ENCODE data around the gene CARS1. TPM values are rescaled to one million over a fixed set of nuclear protein-coding genes. Genes with fewer than 3 reads are reported as not detected.

CARS1 gene
- total and polyA plus RNA-seq, 4 donors: 18.8 to 41.4 (median 38.3) TPM

DNA sequence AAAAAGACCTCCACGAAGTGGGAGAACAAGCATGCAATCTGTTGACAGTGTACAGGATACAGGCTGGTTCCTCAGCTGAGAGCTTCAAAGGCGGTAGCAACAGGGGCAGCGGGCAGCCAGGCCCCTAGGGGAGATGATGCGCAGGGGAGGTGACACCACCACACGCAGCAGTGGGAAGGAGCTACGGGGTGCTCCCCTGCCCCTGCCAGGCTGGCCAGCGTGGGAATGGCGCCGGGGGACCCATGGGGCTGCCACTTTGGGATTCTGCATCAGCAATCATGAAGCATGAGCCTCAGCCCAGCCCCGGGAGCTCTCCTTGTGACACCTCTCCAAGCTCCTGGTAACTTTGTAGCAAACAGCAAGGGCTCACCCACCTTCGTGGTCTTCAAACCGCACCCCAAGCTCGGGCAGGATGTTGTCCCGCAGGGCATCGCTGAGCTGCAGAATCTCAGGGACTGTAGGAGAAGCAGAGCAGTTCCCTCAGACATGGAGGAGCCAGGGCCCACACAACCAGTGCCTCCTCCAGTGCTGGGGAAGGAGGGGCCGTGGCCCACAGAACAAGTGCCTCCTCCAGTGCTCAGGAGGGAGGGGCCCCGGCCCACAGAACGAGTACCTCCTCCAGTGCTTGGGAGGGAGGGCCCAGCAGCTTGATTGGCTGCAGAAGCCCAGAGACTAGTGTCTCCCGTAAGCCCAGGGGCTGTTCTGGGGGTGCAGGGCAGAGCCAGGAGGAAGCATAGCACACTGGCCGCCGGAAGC lies 50.5 kb downstream of the CARS1 start:
- ATAC-seq (ENCODE audit: low FRiP score): no peak
- Histone ChIP-seq H3K9me3 (ENCODE audit: control insufficient read depth, low read length) (no peaks in the 10 kb centered on the region), H3K36me3 (ENCODE audit: control insufficient read depth in 1 of 2, insufficient read depth in 2 of 2, low read length in 1 of 2) (peaks cover 1 to 8% of the 10 kb centered on the region in 2 donors), H3K4me3 (ENCODE audit: low read length in 2 of 2) (no peak overlapping the region), H3K27me3 (ENCODE audit: control insufficient read depth in 1 of 2, insufficient read depth in 2 of 2, low read length in 1 of 2) (no peaks in the 10 kb centered on the region), H3K27ac (ENCODE audit: low read depth in 1 of 2, low read length in 2 of 2) (no peak overlapping the region), H3K4me1 (ENCODE audit: control insufficient read depth in 1 of 2, insufficient read depth in 2 of 2, low read length in 2 of 2) (no peaks in the 10 kb centered on the region)
- DNase-seq: peak in 1 of 2 donors; percentile 73
- 84 to 85% methylated on average over 20 to 21 of the region's 21 CpGs for WGBS, 2 donors
- intact Hi-C loops (cut with DNase I): no loop called here

DNA sequence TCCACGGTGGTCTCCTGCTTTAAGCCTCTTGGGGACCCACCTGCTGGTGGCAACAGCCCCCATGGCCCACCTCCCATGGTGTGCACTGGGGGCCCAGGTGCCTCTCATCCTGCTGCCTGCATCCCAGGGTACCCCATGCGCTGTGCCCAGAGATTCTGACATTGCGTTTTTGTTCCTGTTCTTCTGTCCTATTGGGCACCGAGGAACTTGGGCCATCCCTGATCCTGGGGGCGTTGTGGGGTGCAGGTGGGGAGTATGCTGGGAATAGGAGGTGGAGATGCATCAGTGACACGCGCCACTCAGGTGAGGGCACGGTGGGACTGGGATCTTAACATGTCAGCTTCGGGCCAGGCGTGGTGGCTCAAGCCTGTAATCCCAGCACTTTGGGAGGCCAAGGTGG lies 52.7 kb downstream of the CARS1 start:
- Histone ChIP-seq H3K9me3 (ENCODE audit: control insufficient read depth, low read length) (no peaks in the 10 kb centered on the region), H3K4me3 (ENCODE audit: low read length in 2 of 2) (no peak overlapping the region), H3K36me3 (ENCODE audit: control insufficient read depth in 1 of 2, insufficient read depth in 2 of 2, low read length in 1 of 2) (peaks cover 0 to 5% of the 10 kb centered on the region in 2 donors), H3K27ac (ENCODE audit: low read depth in 1 of 2, low read length in 2 of 2) (no peak overlapping the region), H3K27me3 (ENCODE audit: control insufficient read depth in 1 of 2, insufficient read depth in 2 of 2, low read length in 1 of 2) (no peaks in the 10 kb centered on the region), H3K4me1 (ENCODE audit: control insufficient read depth in 1 of 2, insufficient read depth in 2 of 2, low read length in 2 of 2) (no peaks in the 10 kb centered on the region)
- 94 to 96% methylated on average over 10 of the region's 10 CpGs for WGBS, 2 donors
- intact Hi-C loops (cut with DNase I): no loop called here
- ATAC-seq (ENCODE audit: low FRiP score) (no peak), DNase-seq (no peak)

DNA sequence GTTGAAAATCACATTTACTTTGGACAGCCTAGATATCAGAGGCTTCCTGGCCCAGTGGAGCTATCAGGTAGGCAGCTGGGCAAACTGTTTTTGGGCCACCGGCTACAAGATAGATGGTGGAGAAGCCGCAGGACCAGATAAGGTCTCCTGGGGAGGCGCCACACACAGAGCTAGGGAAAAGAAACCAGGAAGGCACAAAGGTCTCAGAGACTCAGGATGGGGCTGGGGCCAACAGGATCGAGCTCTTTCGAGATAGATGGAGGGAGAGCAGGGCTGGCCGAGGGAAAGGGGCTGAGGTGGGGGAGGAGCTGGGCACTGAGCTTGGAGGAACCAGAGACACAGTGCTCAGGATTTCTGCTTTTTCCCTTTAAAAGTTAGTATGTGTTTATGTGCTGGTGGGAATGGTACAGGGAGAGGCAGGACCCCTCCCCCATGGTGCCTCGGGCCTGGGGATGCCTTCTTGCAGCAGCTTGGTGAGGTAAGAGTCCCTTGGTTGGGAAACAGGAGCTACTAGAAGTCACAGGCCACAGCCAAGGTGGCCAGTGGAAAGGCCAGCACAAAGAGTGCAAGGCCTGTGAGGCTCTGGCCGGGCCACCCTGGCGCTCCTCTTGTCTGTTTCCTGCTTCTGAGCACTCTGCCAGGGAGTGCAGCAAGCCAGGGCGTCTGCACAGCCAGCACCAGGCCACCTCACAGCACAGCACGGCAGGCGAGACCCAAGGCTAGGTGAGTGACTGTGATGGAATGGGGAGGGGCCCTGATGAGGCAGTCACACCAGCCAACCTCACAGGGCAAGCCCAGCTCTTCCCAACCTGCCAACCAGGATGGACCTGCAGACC lies 53.6 kb downstream of the CARS1 start:
- Histone ChIP-seq H3K9me3 (ENCODE audit: control insufficient read depth, low read length) (no peaks in the 10 kb centered on the region), H3K4me3 (ENCODE audit: low read length in 2 of 2) (no peak overlapping the region), H3K27me3 (ENCODE audit: control insufficient read depth in 1 of 2, insufficient read depth in 2 of 2, low read length in 1 of 2) (no peaks in the 10 kb centered on the region), H3K36me3 (ENCODE audit: control insufficient read depth in 1 of 2, insufficient read depth in 2 of 2, low read length in 1 of 2) (peaks cover 0 to 5% of the 10 kb centered on the region in 2 donors), H3K4me1 (ENCODE audit: control insufficient read depth in 1 of 2, insufficient read depth in 2 of 2, low read length in 2 of 2) (no peaks in the 10 kb centered on the region), H3K27ac (ENCODE audit: low read depth in 1 of 2, low read length in 2 of 2) (no peak overlapping the region)
- intact Hi-C loops (cut with DNase I): no loop called here
- DNase-seq (peak in 1 of 2 donors; percentile 51), ATAC-seq (ENCODE audit: low FRiP score) (no peak)
- 91 to 95% methylated on average over 12 of the region's 12 CpGs for WGBS, 2 donors

DNA sequence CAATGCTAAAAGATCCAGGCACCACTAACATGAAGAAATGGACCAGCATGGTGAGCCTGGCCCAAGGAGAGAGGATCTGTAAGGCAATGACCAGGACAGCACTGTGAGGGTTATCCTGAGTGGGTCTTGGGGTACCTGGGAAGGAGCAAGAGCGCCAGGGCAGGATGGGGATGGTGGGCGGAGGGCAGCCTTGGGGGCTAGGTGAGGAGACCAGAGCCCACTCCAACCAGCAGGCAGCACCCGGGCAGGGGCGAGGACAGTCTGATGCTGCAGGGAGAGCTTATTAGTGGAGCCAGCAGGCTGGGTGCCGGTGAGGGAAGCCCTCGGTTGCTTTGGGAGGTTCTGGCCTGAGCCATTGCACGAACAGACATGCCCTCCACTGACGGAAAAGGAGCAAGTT lies 54.4 kb downstream of the CARS1 start:
- no peak for ATAC-seq (ENCODE audit: low FRiP score)
- peak in 1 of 2 donors; percentile 66 for DNase-seq
- Histone ChIP-seq H3K4me3 (ENCODE audit: low read length in 2 of 2) (no peak overlapping the region), H3K27me3 (ENCODE audit: control insufficient read depth in 1 of 2, insufficient read depth in 2 of 2, low read length in 1 of 2) (no peaks in the 10 kb centered on the region), H3K27ac (ENCODE audit: low read depth in 1 of 2, low read length in 2 of 2) (no peak overlapping the region), H3K9me3 (ENCODE audit: control insufficient read depth, low read length) (no peaks in the 10 kb centered on the region), H3K36me3 (ENCODE audit: control insufficient read depth in 1 of 2, insufficient read depth in 2 of 2, low read length in 1 of 2) (peaks cover 0 to 5% of the 10 kb centered on the region in 2 donors), H3K4me1 (ENCODE audit: control insufficient read depth in 1 of 2, insufficient read depth in 2 of 2, low read length in 2 of 2) (no peaks in the 10 kb centered on the region)
- intact Hi-C loops (cut with DNase I): no loop called here
- WGBS, 2 donors: 89 to 95% methylated on average over 8 of the region's 8 CpGs

DNA sequence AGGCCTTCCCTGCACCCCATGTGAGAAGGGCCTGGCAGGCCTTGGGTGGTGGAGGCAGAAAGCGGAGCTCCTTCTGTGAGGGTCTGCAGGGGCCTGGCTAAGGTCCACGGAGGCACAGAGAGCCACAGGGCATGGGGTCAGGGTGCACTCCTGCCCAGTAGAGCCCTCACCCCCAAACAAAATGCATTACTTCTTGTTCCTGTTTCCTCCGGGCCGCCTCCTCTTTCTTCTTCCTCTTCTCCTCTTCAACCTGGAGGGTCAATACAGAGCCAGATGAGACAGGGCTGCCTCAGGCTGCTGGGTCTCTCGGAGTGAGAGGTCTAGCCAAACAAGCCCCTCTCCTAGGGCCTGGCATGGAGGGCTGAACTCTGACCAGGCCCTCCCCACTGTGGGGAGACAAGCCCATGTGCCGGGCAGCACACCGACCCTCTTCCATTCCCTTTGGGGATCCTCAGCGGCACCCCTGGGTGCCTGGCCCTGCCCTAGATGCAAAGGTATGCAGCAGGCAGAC lies 54.8 kb downstream of the CARS1 start:
- no peaks in the 10 kb centered on the region for H3K27me3 ChIP-seq (ENCODE audit: control insufficient read depth in 1 of 2, insufficient read depth in 2 of 2, low read length in 1 of 2)
- DNase-seq (peak in 1 of 2 donors; percentile 53), ATAC-seq (ENCODE audit: low FRiP score) (no peak)
- H3K4me3 ChIP-seq (ENCODE audit: low read length in 2 of 2): no peak overlapping the region
- H3K36me3 ChIP-seq (ENCODE audit: control insufficient read depth in 1 of 2, insufficient read depth in 2 of 2, low read length in 1 of 2): peaks cover 0 to 5% of the 10 kb centered on the region in 2 donors
- intact Hi-C loops (cut with DNase I): no loop called here
- no peaks in the 10 kb centered on the region for H3K9me3 ChIP-seq (ENCODE audit: control insufficient read depth, low read length)
- H3K4me1 ChIP-seq (ENCODE audit: control insufficient read depth in 1 of 2, insufficient read depth in 2 of 2, low read length in 2 of 2): no peaks in the 10 kb centered on the region
- WGBS, 2 donors: 94 to 95% methylated on average over 8 of the region's 8 CpGs
- H3K27ac ChIP-seq (ENCODE audit: low read depth in 1 of 2, low read length in 2 of 2): no peak overlapping the region

DNA sequence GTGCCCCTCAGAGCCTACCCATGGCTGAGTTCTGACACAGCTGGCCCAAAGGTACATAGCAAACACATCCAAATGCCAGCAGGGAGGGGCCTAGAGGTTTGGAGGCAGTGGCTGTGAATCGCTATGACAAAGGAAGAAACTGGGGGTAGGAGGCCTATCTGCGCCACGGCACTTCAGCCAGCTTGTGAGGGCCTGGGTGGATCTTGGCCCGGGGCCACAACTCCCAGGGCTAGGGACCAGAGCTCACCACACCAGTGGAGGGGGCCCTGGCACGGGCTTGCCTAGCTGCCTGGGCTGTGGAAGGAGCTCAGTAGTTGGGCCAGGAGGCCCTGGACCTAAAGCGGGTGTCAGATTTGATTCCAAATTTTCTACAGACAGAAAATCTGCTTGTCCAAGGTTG lies 55.7 kb downstream of the CARS1 start:
- WGBS, 2 donors: 13 to 14% methylated on average over 6 of the region's 6 CpGs
- ATAC-seq (ENCODE audit: low FRiP score): peak; percentile 48
- H3K4me1 ChIP-seq (ENCODE audit: control insufficient read depth in 1 of 2, insufficient read depth in 2 of 2, low read length in 2 of 2): no peaks in the 10 kb centered on the region
- H3K27ac ChIP-seq (ENCODE audit: low read depth in 1 of 2, low read length in 2 of 2): peak overlapping the region in 1 of 2 donors; percentile 70
- H3K36me3 ChIP-seq (ENCODE audit: control insufficient read depth in 1 of 2, insufficient read depth in 2 of 2, low read length in 1 of 2): peaks cover 0 to 3% of the 10 kb centered on the region in 2 donors
- intact Hi-C loops (cut with DNase I): no loop called here
- H3K4me3 ChIP-seq (ENCODE audit: low read length in 2 of 2): no peak overlapping the region
- no peaks in the 10 kb centered on the region for H3K9me3 ChIP-seq (ENCODE audit: control insufficient read depth, low read length)
- DNase-seq: peak; percentile 78 to 85
- no peaks in the 10 kb centered on the region for H3K27me3 ChIP-seq (ENCODE audit: control insufficient read depth in 1 of 2, insufficient read depth in 2 of 2, low read length in 1 of 2)

DNA sequence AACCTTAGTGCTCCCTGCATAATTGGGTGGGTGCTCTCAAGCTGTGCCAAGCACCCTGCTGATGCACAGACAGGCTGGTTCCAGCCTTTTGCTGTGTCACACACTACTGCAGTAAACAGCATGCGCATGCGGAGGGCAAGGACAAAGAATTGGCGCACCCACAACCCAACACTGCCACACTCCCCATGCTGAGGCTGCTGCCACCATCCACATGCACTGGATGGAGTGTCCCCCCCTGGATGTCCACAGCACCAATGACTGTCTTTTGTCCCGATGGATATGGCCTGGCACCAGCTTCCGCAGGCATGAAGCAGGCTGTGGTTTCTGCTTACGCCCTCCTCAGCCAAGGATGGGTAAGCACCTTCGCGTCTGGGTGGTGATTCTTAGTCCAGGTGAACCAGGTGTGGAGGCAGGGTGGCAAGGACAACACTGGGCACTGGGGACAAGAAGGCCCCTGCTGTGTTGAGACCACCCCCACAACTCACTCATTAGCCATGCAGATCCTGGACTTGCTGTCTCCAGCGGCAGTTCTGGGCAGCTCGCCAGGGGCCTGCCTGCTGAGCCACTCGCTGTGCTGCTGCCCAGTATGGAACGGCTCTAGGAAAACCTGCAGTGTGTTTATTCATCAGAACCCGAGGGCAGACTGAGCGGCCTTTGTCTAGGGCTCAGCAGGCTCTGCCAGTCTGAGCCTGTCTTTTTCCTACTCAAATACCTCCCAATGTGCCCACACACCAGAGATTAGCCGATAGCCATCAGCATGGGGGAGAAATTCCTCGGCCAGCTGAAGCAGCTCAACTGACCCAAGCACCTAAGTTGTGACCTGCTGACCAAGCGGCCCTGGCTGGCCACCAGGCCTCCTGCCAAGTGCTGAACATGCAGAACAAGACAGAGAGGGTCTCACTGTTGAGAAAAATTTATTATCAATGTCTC lies 56.9 kb downstream of the CARS1 start:
- intact Hi-C loops (cut with DNase I): no loop called here
- ATAC-seq (ENCODE audit: low FRiP score): peak; percentile 64
- H3K4me1 ChIP-seq (ENCODE audit: control insufficient read depth in 1 of 2, insufficient read depth in 2 of 2, low read length in 2 of 2): no peaks in the 10 kb centered on the region
- no peaks in the 10 kb centered on the region for H3K9me3 ChIP-seq (ENCODE audit: control insufficient read depth, low read length)
- peak; percentile 78 to 89 for DNase-seq
- WGBS, 2 donors: 36 to 40% methylated on average over 17 of the region's 17 CpGs
- no peaks in the 10 kb centered on the region for H3K27me3 ChIP-seq (ENCODE audit: control insufficient read depth in 1 of 2, insufficient read depth in 2 of 2, low read length in 1 of 2)
- H3K4me3 ChIP-seq (ENCODE audit: low read length in 2 of 2): no peak overlapping the region
- H3K36me3 ChIP-seq (ENCODE audit: control insufficient read depth in 1 of 2, insufficient read depth in 2 of 2, low read length in 1 of 2): peaks cover 0 to 2% of the 10 kb centered on the region in 2 donors
- H3K27ac ChIP-seq (ENCODE audit: low read depth in 1 of 2, low read length in 2 of 2): peak overlapping the region in 1 of 2 donors; percentile 70

DNA sequence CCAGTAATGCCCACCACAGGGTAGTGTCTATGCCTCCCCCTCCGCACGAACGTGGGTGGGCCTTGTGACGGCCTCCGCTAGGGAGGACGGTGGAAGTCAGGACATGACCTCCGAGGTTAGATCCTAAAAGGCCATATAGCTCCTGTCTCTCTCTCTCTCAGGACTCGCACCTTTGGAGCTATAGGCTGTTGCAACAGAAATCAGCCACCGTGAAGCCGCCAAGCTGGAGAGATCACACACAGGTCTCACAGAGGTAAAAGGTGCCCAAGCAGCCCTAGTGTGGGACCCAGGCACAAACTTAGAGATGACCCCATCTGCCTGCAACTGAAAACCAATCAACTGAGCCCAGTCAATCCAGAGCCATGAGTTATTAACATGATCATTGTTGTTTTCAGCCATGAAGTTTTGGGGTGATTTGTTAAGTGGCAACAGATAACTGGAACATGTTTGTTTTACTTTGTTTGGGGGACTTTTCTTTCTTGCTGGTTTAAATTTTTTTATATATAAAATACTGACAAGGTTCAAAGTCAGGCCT lies 57.7 kb downstream of the CARS1 start:
- ATAC-seq (ENCODE audit: low FRiP score) (no peak), DNase-seq (no peak)
- 91 to 96% methylated on average over 10 of the region's 10 CpGs for WGBS, 2 donors
- Histone ChIP-seq H3K27ac (ENCODE audit: low read depth in 1 of 2, low read length in 2 of 2) (no peak overlapping the region), H3K4me3 (ENCODE audit: low read length in 2 of 2) (no peak overlapping the region), H3K27me3 (ENCODE audit: control insufficient read depth in 1 of 2, insufficient read depth in 2 of 2, low read length in 1 of 2) (no peaks in the 10 kb centered on the region), H3K9me3 (ENCODE audit: control insufficient read depth, low read length) (no peaks in the 10 kb centered on the region), H3K36me3 (ENCODE audit: control insufficient read depth in 1 of 2, insufficient read depth in 2 of 2, low read length in 1 of 2) (peaks cover 0 to 2% of the 10 kb centered on the region in 2 donors), H3K4me1 (ENCODE audit: control insufficient read depth in 1 of 2, insufficient read depth in 2 of 2, low read length in 2 of 2) (no peaks in the 10 kb centered on the region)
- intact Hi-C loops (cut with DNase I): no loop called here
